Colon (tissue), 2 donors: Measurements from ENCODE around the gene CD300H.

Experiments
- FAIRE-seq: peaks from 2 replicates; lab custom pipeline; 2012; peaks lifted over from hg19 to GRCh38; lab: Jason Lieb, UNC
- donor health status: control.
- donor health status: control.

CD300H gene

GRCh38 chr17:74549343-74549742, 18.0 kb downstream of the CD300H start:
- no peak for FAIRE-seq

- no peak for FAIRE-seq
Observed at GRCh38 chr17:74547736-74548135, 19.6 kb downstream of the CD300H start.

GRCh38 chr17:74547264-74547663, 20.0 kb downstream of the CD300H start:
- no peak for FAIRE-seq

- FAIRE-seq: no peak
Observed at GRCh38 chr17:74546586-74546985, 20.7 kb downstream of the CD300H start.

- FAIRE-seq: no peak
Observed at GRCh38 chr17:74545843-74546230, 21.5 kb downstream of the CD300H start, which contains the start of gene CD300C. CD300C (minus strand) TSS chr17:74546115; CDS start chr17:74545782, 333 bp downstream.

GRCh38 chr17:74544991-74545842, 22.1 kb downstream of the CD300H start:
- no peak for FAIRE-seq

- no peak for FAIRE-seq
Observed at GRCh38 chr17:74543891-74544760, 23.2 kb downstream of the CD300H start.

- no peak for FAIRE-seq
Observed at GRCh38 chr17:74543406-74543805, 23.9 kb downstream of the CD300H start.

- no peak for FAIRE-seq
Observed at GRCh38 chr17:74542727-74543383, 24.5 kb downstream of the CD300H start.

GRCh38 chr17:74542166-74542565, 25.1 kb downstream of the CD300H start:
- FAIRE-seq: no peak

- no peak for FAIRE-seq
Observed at GRCh38 chr17:74541176-74542111, 25.9 kb downstream of the CD300H start.

GRCh38 chr17:74539281-74539820, 28.0 kb downstream of the CD300H start:
- FAIRE-seq: no peak

GRCh38 chr17:74536890-74537289, 30.4 kb downstream of the CD300H start:
- no peak for FAIRE-seq

- FAIRE-seq: no peak
Observed at GRCh38 chr17:74532115-74532514, 35.2 kb downstream of the CD300H start.

GRCh38 chr17:74531231-74531761, 36.0 kb downstream of the CD300H start, which contains the start of gene CD300LB:
CD300LB (minus strand) TSS chr17:74531475; CDS start chr17:74531350, 125 bp downstream.
- no peak for FAIRE-seq

GRCh38 chr17:74530831-74531150, 36.5 kb downstream of the CD300H start:
- FAIRE-seq: no peak

- no peak for FAIRE-seq
Observed at GRCh38 chr17:74529243-74529642, 38.1 kb downstream of the CD300H start.

GRCh38 chr17:74528491-74529199, 38.7 kb downstream of the CD300H start:
- no peak for FAIRE-seq

GRCh38 chr17:74527756-74528155, 39.6 kb downstream of the CD300H start:
- no peak for FAIRE-seq

- FAIRE-seq: no peak
Observed at GRCh38 chr17:74527081-74527480, 40.2 kb downstream of the CD300H start.
